Brain microvascular endothelial cell (primary cell): ENCODE results near the gene PTPRQ.
"Not testable (repeated sequence)": the region's sequence is repeated elsewhere in the genome, so short reads cannot be mapped to it uniquely, and the experiment has no call there.

Experiments used
- DNase-seq: peaks from one replicate; pipeline ENCODE4 v3.0.0-alpha.2; 2020
- H3K27ac ChIP-seq: fragments of 250-450 bp; sonication (Bioruptor Pico); 2 replicates; pipeline ENCODE4 v1.5.1; 2020; ENCODE audit warnings: mild to moderate bottlenecking, moderate library complexity
- H3K27me3 ChIP-seq: fragments of 250-450 bp; sonication (Bioruptor Pico); replicated peaks from 2 replicates; pipeline ENCODE4 v1.5.1; 2020; ENCODE audit warnings: mild to moderate bottlenecking
- H3K36me3 ChIP-seq: fragments of 250-450 bp; sonication (Bioruptor Pico); replicated peaks from 2 replicates; pipeline ENCODE4 v1.5.1; 2020; ENCODE audit warnings: mild to moderate bottlenecking
- H3K4me3 ChIP-seq: 2 replicates; pipeline ENCODE4 v1.5.1; 2011; ENCODE audit warnings: low read depth, mild to moderate bottlenecking, control low read depth, low read length, moderate library complexity
- in situ Hi-C: cut with HindIII; loops from 2 replicates; pipeline ENCODE4 v1.10.0; 2017; ENCODE audit warnings: low sequenced_read_pairs, low pct_ligation_motif_present
- TF ChIP-seq, protein P1 (sequence below): IDR thresholded peaks from 2 replicates; pipeline ENCODE4 v1.5.1; 2011; ENCODE audit warnings: low read depth, mild to moderate bottlenecking, moderate library complexity, low read length, control low read depth, inconsistent platforms; ENCODE audit errors: missing control alignments

Gene PTPRQ

DNA sequence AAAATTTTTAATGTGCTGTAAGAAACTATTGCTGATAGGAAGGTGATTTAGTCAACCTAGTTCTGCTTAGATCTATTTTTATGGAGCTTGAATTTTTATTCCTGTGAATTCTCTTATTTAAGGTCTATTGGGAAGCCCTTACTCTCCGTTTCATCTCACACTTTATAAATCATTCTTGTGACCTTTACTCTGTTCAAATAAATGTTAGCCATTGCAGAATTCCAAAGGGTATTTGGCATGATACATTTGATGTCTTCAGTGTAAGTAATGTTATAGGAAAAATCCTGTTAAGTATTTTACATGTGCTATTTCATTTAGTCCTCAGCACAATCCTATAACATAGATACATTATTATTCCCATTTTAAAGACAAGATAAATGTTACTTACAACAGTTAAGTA, 12.5 kb downstream of the PTPRQ start:
- Histone ChIP-seq H3K4me3 (no peak overlapping the region), H3K36me3 (no peaks in the 10 kb centered on the region), H3K27me3 (no peaks in the 10 kb centered on the region), H3K27ac (no peak overlapping the region)
- TF ChIP-seq, protein P1, sequence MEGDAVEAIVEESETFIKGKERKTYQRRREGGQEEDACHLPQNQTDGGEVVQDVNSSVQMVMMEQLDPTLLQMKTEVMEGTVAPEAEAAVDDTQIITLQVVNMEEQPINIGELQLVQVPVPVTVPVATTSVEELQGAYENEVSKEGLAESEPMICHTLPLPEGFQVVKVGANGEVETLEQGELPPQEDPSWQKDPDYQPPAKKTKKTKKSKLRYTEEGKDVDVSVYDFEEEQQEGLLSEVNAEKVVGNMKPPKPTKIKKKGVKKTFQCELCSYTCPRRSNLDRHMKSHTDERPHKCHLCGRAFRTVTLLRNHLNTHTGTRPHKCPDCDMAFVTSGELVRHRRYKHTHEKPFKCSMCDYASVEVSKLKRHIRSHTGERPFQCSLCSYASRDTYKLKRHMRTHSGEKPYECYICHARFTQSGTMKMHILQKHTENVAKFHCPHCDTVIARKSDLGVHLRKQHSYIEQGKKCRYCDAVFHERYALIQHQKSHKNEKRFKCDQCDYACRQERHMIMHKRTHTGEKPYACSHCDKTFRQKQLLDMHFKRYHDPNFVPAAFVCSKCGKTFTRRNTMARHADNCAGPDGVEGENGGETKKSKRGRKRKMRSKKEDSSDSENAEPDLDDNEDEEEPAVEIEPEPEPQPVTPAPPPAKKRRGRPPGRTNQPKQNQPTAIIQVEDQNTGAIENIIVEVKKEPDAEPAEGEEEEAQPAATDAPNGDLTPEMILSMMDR = no peak
- no peak for DNase-seq
- in situ Hi-C loops = no loop called here

- H3K27ac ChIP-seq = no peak overlapping the region
- TF ChIP-seq, protein P1 = no peak
- no peaks in the 10 kb centered on the region for H3K36me3 ChIP-seq
- no peak overlapping the region for H3K4me3 ChIP-seq
- in situ Hi-C loops = no loop called here
- H3K27me3 ChIP-seq = no peaks in the 10 kb centered on the region
- no peak for DNase-seq
These were observed 16.9 kb downstream of the PTPRQ start for GRCh38 chr12:80460972-80461371.

GRCh38 chr12:80461851-80462250, 17.8 kb downstream of the PTPRQ start:
- H3K27me3 ChIP-seq, in situ Hi-C loops, H3K4me3 ChIP-seq, H3K36me3 ChIP-seq, H3K27ac ChIP-seq, DNase-seq: not testable (repeated sequence)

GRCh38 chr12:80469681-80470080, 25.6 kb downstream of the PTPRQ start:
- no peak for DNase-seq
- TF ChIP-seq, protein P1 = no peak
- Histone ChIP-seq H3K36me3 (no peaks in the 10 kb centered on the region), H3K4me3 (no peak overlapping the region), H3K27ac (no peak overlapping the region), H3K27me3 (no peaks in the 10 kb centered on the region)
- in situ Hi-C loops = no loop called here

DNA sequence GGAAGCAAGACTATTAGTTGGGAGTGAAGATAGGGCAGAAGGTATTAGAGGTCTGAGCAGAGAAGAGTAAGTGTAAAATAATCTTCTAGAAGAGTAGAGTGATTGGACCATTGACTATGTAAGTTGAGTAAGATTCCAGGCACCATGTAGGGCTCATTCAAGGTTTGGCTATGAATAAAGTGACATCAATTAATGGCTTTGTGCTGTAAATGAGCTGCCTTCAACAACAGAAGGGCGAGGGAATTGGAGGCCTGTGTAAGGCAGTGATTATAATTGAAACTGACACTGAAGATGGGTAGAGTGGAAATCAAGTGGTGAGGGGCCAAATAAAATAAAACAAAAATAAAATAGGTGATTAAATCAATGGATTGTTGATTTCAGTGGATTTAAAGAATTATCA, 26.4 kb downstream of the PTPRQ start:
- TF ChIP-seq, protein P1 = no peak
- no peak for DNase-seq
- H3K36me3 ChIP-seq = no peaks in the 10 kb centered on the region
- no peaks in the 10 kb centered on the region for H3K27me3 ChIP-seq
- no peak overlapping the region for H3K4me3 ChIP-seq
- H3K27ac ChIP-seq = no peak overlapping the region
- in situ Hi-C loops = no loop called here

GRCh38 chr12:80472236-80472635, 28.2 kb downstream of the PTPRQ start:
- no peaks in the 10 kb centered on the region for H3K27me3 ChIP-seq
- DNase-seq = no peak
- in situ Hi-C loops = no loop called here
- H3K36me3 ChIP-seq = no peaks in the 10 kb centered on the region
- no peak overlapping the region for H3K27ac ChIP-seq
- TF ChIP-seq, protein P1 = no peak
- H3K4me3 ChIP-seq = no peak overlapping the region
